Activated CD8-positive, alpha-beta T cell treated with anti-CD3 and anti-CD28 coated beads, Interleukin-2, amount 10 ng/mL, durations not matched to agents 7 days and 5 days (primary cell): ENCODE data around the gene SPATC1L. TPM values are rescaled to one million over a fixed set of nuclear protein-coding genes. Genes with fewer than 3 reads are reported as not detected.

ENCODE experiments used
- ATAC-seq: fragments of 150-1000 bp; cut with Tn5 transposase; one replicate; pipeline ENCODE4 v1.10.0; 2021; ENCODE audit warnings: moderate library complexity
- CTCF ChIA-PET: fragments of 350-600 bp; sonication (Branson Sonifier 250); formaldehyde crosslinking; loops from one replicate; lab custom pipeline; 2021; ENCODE audit warnings: antibody characterized with exemption; lab: Charles Lee
- POLR2A ChIA-PET: fragments of 350-600 bp; sonication (Branson Sonifier 250); formaldehyde crosslinking; loops from one replicate; lab custom pipeline; 2021; ENCODE audit warnings: antibody characterized with exemption; lab: Charles Lee
- DNase-seq: peaks from one replicate; pipeline ENCODE4 v3.0.0-alpha.2; 2020
- H3K27ac Mint-ChIP-seq: one replicate; pipeline ENCODE4 v1.8.0; 2021; ENCODE audit warnings: mild to moderate bottlenecking, mixed read lengths
- H3K27me3 Mint-ChIP-seq: one replicate; pipeline ENCODE4 v1.8.0; 2021; ENCODE audit warnings: low read depth, mixed read lengths
- H3K36me3 Mint-ChIP-seq: one replicate; pipeline ENCODE4 v1.8.0; 2021; ENCODE audit warnings: low read depth, mixed read lengths
- H3K4me1 Mint-ChIP-seq: one replicate; pipeline ENCODE4 v1.8.0; 2021; ENCODE audit warnings: low read depth, mixed read lengths
- H3K4me3 Mint-ChIP-seq: one replicate; pipeline ENCODE4 v1.8.0; 2021; ENCODE audit warnings: mild to moderate bottlenecking, mixed read lengths
- H3K9me3 Mint-ChIP-seq: one replicate; pipeline ENCODE4 v1.8.0; 2022; ENCODE audit warnings: mixed read lengths; ENCODE audit not compliant: insufficient read depth
- total RNA-seq, 2 experiments: library from RNA; stranded (reverse); gene quantifications; one replicate each; pipeline ENCODE4 v1.2.3, GENCODE V29; 2021

Gene SPATC1L
- total RNA-seq, 2 experiments from 2014 or later = 14.4 to 17.5 TPM

DNA sequence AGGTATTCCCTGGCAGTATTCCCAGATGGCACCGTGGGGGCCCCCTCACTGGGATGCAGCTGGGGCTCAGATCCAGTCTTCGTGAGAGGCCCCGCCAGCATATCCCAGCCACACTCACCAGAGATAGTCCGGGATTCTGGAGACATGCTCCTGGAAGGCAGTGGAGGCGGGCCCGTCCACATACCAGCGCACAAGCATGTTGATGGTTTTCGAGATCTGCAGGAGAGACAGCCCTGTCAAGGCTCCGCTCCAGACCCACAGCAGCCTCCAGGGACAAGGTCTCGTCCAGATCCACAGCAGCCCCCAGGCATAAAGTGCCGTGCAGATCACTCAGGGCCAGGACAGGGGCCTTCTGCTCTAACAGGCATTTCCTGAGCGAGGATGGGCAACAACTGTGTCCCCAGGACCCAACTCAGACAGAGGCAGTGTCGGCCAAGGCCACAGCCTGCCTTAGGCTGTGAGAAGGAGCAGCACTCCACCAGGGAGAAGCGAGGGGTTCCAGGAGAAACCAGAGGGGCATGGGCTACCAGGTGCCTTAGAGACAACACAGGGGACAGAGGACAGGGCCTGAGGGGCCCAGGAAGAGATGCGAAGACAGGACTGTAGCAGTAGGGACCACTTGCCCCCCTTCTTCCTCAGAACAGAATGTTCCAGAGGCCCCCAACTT, 29.5 kb upstream of the SPATC1L start:
- no peak for DNase-seq
- no peaks in the 10 kb centered on the region for H3K9me3 Mint-ChIP-seq
- H3K27me3 Mint-ChIP-seq = no peaks in the 10 kb centered on the region
- ChIA-PET CTCF (no interaction called here), POLR2A (no interaction called here)
- H3K36me3 Mint-ChIP-seq = peaks cover 7% of the 10 kb centered on the region
- no peak overlapping the region for H3K27ac Mint-ChIP-seq
- H3K4me1 Mint-ChIP-seq = peaks cover 3% of the 10 kb centered on the region
- ATAC-seq = no peak
- H3K4me3 Mint-ChIP-seq = no peak overlapping the region

DNA sequence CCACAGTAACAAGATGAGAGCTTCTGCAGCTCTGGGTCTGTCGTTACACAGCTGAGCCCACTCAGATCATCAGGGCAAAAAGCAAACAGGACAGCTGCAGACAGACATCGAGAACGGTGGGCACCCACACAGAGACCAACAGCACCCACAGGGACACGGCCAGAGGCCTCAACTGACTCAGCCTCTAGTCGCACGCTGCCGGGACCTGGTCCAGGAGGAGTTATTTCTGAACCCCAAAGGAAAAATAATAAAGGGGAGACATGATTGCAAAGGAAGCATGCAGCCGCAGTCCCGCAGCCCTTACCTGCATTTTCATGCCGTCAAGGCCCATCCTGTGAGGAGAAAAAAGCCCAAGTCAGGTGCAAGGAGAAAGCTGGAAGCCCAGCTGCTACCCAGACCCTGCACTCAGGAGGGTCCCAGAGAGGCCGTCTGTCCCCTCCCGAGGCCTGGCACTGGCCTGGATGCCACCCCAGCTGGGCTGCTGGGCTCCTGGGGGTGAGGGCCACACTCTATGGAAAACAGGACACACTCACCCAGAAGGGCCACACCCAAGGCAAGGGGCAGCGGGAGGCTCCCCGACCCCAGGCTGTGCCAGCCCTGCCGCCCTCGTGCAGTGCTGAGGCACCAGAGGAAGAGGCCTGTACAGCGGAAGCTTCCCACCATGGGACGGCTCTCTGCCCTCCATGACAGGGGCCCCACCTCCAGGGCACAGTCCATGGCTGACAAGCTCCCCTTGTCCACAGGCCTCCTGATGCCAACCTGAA, 28.6 kb upstream of the SPATC1L start:
- peaks cover 7% of the 10 kb centered on the region for H3K36me3 Mint-ChIP-seq
- ATAC-seq (no peak), DNase-seq (no peak)
- ChIA-PET POLR2A (no interaction called here), CTCF (no interaction called here)
- H3K4me1 Mint-ChIP-seq = peaks cover 3% of the 10 kb centered on the region
- H3K9me3 Mint-ChIP-seq = no peaks in the 10 kb centered on the region
- H3K27me3 Mint-ChIP-seq = no peaks in the 10 kb centered on the region
- no peak overlapping the region for H3K4me3 Mint-ChIP-seq
- H3K27ac Mint-ChIP-seq = no peak overlapping the region

DNA sequence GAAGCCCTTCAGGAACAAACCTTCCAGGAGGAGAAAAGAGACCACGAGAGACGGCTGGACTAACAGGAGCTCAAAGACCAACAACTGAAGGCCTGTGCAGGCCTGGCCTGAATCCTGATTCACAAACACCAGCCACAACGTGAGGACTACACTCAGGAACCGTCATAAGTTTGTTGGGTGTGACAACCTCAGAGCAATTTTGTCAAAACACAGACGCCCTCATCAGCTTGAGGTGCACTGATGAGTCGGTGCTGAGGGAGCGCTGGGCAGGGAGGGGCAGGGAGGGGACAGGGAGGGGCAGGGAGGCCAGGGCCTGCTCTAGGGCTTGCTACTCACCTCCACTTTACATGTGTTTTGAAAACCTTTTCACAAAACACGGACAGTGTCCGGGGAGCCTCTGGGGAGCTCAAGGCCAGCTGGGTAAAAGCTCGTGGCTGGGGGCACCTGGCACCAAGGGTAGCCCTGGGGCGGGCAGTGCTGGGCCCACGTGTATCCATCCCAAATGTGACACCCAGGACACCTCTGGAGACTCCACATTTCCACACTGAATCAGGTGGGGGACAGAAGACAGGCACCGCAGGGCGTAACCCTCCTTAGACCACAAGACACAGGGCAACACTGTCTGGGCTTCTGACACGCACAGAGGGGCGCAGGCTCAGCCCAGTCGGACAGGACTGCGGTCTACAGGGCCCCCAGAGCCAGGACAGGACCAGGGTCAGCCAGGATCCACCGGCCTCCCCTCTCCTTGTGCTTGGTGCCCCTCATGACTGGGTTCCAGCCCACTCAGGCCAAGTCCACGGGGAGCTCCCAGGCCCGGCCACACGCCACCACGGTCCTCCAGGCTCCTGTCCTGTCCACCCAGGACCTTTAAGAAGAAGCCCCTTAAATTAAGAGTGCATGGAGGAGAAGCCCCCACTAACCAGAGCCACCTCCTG, 27.8 kb upstream of the SPATC1L start:
- CTCF ChIA-PET = no interaction called here
- Mint-ChIP-seq H3K27ac (no peak overlapping the region), H3K27me3 (no peaks in the 10 kb centered on the region), H3K36me3 (peaks cover 7% of the 10 kb centered on the region), H3K9me3 (no peaks in the 10 kb centered on the region), H3K4me3 (no peak overlapping the region), H3K4me1 (peaks cover 5% of the 10 kb centered on the region)
- no peak for ATAC-seq
- no peak for DNase-seq
- POLR2A ChIA-PET = no interaction called here

DNA sequence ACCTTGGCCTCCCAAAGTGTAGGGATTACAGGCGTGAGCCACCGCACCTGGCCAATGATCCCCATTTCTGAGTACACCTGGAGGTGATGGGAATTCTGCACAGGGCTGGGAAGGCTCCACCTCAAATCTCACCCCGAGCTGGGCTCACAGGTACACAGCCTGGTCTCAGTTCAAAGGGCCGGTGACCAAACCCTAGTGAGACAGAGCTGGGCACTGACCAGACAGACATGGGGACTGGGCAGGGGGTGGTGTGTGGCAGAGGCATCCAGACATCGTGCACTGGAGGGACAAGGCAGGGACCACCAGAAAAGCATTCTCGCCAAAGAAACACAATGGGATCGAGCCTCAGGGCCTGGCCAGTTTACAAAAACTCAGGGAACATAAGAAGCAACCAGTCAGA, 27.1 kb upstream of the SPATC1L start:
- no peak overlapping the region for H3K4me3 Mint-ChIP-seq
- H3K36me3 Mint-ChIP-seq = peaks cover 7% of the 10 kb centered on the region
- no peaks in the 10 kb centered on the region for H3K9me3 Mint-ChIP-seq
- POLR2A ChIA-PET = no interaction called here
- DNase-seq (no peak), ATAC-seq (no peak)
- CTCF ChIA-PET = no interaction called here
- H3K27me3 Mint-ChIP-seq = no peaks in the 10 kb centered on the region
- H3K27ac Mint-ChIP-seq = no peak overlapping the region
- peaks cover 5% of the 10 kb centered on the region for H3K4me1 Mint-ChIP-seq

DNA sequence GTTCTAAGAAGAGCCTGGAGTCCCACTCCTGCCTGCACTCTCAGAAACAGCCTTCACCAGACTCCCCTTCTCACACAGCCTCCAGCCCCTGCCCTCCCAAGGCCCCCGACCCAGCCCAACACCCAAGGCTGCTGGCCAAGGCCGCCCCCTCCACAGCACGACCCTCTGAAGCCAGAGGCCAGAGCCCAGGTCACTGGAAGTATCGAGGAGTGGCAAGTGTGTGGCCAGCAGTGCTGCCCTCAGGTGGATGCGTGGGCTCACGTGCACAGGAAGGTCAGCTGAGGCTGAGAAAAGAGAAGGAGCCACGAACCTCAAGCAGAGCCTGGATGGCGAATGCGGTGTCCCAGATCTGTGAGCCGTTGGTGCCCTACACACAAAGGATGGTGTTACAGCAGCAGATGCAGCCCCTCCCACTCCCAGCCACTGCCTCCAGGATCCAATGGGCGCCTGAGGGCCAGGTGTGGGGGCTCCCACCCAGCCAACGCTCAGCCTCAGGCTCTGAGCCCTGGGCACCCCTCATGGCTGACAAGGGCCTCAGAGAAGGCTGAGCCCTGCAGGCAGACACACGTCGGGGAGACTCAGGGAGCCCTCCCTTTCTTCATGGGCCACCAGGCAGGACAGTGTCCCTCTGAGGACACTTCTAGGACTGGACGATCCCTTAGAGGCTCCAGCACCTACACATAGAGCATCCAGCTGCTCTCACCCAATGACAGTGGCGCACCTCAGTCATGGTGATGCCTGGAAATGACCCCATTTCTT, 26.3 kb upstream of the SPATC1L start:
- ATAC-seq (no peak), DNase-seq (no peak)
- Mint-ChIP-seq H3K4me3 (no peak overlapping the region), H3K4me1 (peaks cover 2% of the 10 kb centered on the region), H3K9me3 (no peaks in the 10 kb centered on the region), H3K27ac (no peak overlapping the region), H3K27me3 (no peaks in the 10 kb centered on the region), H3K36me3 (peaks cover 7% of the 10 kb centered on the region)
- POLR2A ChIA-PET = no interaction called here
- CTCF ChIA-PET = interaction anchor here (0.6 kb wide), 1 partner anchor 20 kb away, joined by 3 read pairs; no protein-coding TSS in a partner anchor

DNA sequence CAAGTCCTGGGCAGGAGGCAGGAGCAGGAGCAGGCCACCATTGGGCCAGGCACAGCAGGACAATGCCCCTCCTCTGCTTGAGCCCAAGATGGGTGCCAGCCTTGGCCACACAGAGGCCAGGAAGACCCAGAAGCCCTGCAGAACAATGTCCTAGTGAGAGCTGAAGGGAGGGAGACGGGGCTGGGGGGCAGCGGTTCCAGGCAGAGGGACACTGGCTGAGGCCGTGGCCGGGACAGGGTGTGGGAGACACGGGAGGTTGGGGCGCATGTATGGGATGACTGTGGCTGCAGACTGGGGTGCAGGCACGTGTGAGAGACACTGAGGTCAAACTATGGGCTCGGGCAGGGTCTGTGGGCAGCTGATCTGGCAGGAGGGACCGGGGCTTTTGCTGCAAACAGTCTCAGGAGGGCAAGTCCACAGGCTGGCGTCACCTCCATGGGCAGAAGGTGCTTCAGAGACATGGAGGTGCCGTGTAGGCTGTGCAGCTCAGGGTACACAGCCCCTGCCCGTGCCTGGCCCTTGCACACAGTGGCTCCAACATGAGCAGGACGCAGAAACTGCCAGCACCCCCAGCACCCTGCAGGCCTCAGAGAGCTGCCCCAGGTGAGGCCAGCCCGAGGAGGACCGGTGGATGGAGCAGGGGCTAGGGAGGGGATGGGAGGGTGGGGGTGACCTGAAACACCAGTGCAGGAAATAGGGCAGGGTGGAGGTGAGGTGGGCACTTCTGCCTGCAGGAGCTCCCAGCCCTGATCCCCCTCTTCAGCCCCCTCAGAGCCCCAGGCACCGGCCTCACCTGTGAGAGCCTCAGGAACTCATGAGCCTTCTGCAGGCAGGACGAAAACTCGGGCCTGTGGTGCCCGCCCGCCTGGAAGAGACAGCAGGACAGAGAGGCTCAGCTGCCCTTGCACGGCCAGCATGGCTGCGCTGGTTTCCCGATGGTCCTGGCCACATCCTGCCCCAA, 24.8 kb upstream of the SPATC1L start:
- Mint-ChIP-seq H3K27me3 (no peaks in the 10 kb centered on the region), H3K4me3 (no peak overlapping the region), H3K4me1 (peaks cover 2% of the 10 kb centered on the region), H3K9me3 (no peaks in the 10 kb centered on the region), H3K27ac (no peak overlapping the region), H3K36me3 (peaks cover 17% of the 10 kb centered on the region)
- POLR2A ChIA-PET = no interaction called here
- DNase-seq (no peak), ATAC-seq (no peak)
- CTCF ChIA-PET = no interaction called here

DNA sequence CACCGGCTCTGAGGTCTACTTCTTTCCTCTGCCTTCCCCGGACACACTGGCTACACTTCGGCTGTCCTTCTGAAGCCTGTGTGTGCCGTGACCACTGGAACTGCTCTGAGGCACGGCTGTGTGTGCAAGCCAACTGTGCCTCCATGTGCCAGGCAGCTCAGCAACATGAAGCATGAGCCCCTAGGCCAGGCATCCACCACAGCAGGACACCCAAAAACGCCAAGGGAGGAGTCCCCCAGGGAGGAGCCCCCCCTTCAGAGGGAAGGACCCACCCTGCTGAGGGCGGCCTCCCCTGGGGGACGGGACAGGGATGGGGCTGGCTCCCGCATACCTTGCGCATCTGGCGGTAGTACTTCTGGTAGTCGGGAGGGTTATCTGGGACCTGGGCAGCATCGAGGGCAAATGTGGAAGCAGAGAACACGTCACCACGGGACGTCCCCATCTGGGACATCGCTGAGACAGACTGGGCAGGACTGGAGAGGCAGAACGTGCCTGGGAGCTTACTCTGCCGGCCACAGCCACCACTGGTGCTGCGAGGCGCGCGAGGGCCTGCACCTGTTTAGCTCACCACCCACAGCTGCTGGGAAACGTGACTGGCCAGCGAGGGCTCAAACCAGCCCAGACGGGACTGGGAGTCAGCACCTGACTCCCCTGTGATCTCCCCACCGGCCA, 23.8 kb upstream of the SPATC1L start:
- peaks cover 23% of the 10 kb centered on the region for H3K36me3 Mint-ChIP-seq
- no peak for ATAC-seq
- CTCF ChIA-PET = no interaction called here
- H3K9me3 Mint-ChIP-seq = no peaks in the 10 kb centered on the region
- H3K4me1 Mint-ChIP-seq = peaks cover 2% of the 10 kb centered on the region
- H3K4me3 Mint-ChIP-seq = no peak overlapping the region
- H3K27me3 Mint-ChIP-seq = no peaks in the 10 kb centered on the region
- POLR2A ChIA-PET = no interaction called here
- no peak overlapping the region for H3K27ac Mint-ChIP-seq
- DNase-seq = no peak

DNA sequence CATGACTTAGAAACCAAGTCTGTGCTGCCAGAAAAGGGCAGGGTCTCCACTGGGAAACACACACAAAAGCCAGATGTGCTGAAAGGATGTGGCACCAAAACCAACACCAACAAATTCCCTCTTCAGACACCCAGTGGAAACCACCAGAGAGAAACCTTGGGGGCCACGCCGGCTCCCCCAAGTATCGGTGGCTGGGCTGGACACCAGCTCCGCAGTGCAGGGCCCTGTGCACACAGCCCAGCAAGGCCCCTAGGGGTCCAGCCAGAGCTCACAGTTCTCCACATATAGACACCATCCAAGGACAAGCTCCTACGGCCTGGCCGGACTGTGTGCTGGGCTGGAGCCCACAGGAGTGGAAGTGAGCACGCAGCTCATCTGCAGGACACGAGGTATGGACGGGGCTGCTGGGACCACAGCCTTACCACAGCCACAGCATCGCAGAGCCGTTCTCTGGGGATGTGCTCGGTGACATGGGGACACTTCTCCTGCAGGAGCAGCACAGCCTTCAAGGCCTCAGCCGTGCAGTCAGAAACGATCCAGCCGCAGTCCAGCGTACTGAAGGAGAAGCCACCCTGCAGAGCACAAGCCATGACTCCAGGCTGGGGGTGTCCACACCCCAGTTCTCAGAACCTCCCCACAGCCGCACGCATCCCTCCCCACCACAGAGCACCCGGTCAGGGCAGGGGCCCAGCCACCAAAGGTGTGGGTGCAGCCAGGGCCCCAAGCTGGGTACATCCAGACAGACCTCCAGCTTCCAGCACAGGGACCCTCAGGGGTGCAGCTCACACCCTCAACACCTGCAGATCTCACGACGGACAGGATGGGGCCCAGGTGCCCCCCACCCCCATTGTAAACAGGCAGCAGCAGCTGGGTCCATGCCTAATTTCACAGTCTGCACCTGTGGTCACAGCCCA, 23.0 kb upstream of the SPATC1L start:
- no peaks in the 10 kb centered on the region for H3K9me3 Mint-ChIP-seq
- H3K27me3 Mint-ChIP-seq = no peaks in the 10 kb centered on the region
- H3K27ac Mint-ChIP-seq = peak overlapping the region; percentile 20
- CTCF ChIA-PET = no interaction called here
- POLR2A ChIA-PET = interaction anchor here (1.4 kb wide), 1 partner anchor 12 kb away, joined by 4 read pairs; no protein-coding TSS in a partner anchor
- H3K36me3 Mint-ChIP-seq = peaks cover 23% of the 10 kb centered on the region
- no peak overlapping the region for H3K4me3 Mint-ChIP-seq
- no peak for ATAC-seq
- DNase-seq = no peak
- H3K4me1 Mint-ChIP-seq = peaks cover 2% of the 10 kb centered on the region

DNA sequence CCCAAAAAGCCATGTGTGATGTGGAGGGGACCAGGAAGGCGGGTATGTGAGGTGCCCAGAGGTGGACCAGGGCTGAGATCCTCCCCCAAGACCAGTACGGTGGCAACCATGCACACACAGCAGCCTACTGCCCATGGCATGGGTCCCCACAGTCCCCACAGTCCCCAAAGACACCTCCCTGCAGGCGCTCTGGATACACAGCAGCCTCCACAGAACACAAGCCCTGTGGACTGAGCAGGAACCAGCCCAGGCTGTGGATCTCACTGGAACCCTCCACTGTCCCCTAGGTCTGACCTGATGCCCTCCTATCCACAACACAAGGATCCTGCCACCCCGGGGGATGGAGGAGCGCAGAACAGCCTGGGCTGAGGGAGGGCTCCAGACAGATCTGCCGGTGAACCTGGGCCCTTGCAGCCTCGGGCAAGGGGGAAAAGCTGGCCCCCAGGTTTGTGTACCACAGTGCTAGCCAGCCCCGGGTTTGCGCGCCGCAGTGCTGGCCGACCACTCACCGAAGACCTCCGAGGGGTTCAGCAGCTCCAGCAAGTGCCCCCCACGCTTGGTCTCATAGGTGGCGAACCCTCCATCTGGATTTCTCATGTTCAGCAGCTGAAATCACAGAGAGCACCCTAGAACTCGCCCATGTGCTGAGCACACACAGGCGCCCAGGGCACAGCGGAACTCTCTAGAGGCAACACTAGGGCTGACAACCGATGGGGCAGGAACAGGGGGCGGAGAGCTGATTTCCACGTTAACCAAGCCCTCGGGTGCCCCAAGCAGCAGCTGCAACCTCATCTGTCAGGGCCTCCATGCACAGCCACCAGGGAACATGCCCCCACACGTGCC, 22.1 kb upstream of the SPATC1L start:
- H3K4me3 Mint-ChIP-seq = no peak overlapping the region
- H3K27me3 Mint-ChIP-seq = no peaks in the 10 kb centered on the region
- POLR2A ChIA-PET = interaction anchor here (1.4 kb wide), 1 partner anchor 13 kb away, joined by 4 read pairs; no protein-coding TSS in a partner anchor
- DNase-seq = no peak
- no peak for ATAC-seq
- CTCF ChIA-PET = no interaction called here
- H3K27ac Mint-ChIP-seq = no peak overlapping the region
- peaks cover 2% of the 10 kb centered on the region for H3K4me1 Mint-ChIP-seq
- peaks cover 23% of the 10 kb centered on the region for H3K36me3 Mint-ChIP-seq
- H3K9me3 Mint-ChIP-seq = no peaks in the 10 kb centered on the region
